Measurements from ENCODE around the gene CNKSR2. TPM values are rescaled to one million over a fixed set of nuclear protein-coding genes. Genes with fewer than 3 reads are reported as not detected.

CNKSR2 gene
- total and polyA plus RNA-seq, 2 of the 13 experiments (the other 11 are each of a cell fraction or from before 2014, with no cell fraction given) = not detected

DNA sequence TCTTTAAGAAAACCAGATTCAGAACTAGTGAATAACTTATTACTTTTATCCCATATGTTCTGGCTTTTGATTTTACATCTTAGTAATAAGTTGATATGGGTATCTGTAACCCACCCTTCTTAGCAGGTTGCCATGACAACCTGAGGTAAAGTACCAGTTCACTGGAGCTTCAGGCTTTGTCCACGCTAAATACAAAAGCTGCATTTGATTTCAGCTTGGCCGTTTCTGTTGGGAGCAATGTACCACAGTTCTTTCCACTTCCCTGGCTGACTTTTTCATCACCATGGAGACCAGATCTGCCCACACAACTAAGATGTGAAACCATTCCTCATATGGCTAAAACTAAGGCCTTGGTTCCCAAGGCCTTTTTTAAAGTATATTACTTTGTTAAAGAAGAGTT, 257.8 kb downstream of the CNKSR2 start:
- no TSS peak for BruUV-seq (replicated peaks)
- no peak overlapping the region for H2AFZ ChIP-seq (ENCODE audit: low read length)
- H3K4me1 ChIP-seq (ENCODE audit: insufficient read depth, low read length) = no peaks in the 10 kb centered on the region
- no peak overlapping the region for H3K4me3 ChIP-seq (replicated peaks in 1 of 3; ENCODE audit: insufficient read depth in 1 of 3, low read depth in 2 of 3, low read length in 3 of 3)
- in situ Hi-C loops (cut with HindIII; ENCODE audit: extremely low pct_ligation_motif_present, low pct_unique_long_range_greater_than_20kb) (no loop called here), intact Hi-C loops (cut with micrococcal nuclease; ENCODE audit: unreplicated experiment) (no loop called here)
- TF ChIP-seq BCL6 (CRISPR knock-in tag; IDR thresholded peaks at IDR 0.05) (no peak), ZNF580 (CRISPR knock-in tag; IDR thresholded peaks at IDR 0.05; ENCODE audit: borderline replicate concordance, low read depth) (no peak), ZNF17 (CRISPR knock-in tag; IDR thresholded peaks at IDR 0.05) (no peak), TBX3 (IDR thresholded peaks at IDR 0.05; ENCODE audit: borderline replicate concordance) (no peak)
- ChIA-PET CTCF (ENCODE audit: low intra/inter-chr PET ratio, low total read pairs) (no interaction called here), POLR2A (no interaction called here)
- no peaks in the 10 kb centered on the region for H3K27me3 ChIP-seq (ENCODE audit: control insufficient read depth in 1 of 2, insufficient read depth in 2 of 2, low read length in 2 of 2)
- H4K20me1 ChIP-seq (ENCODE audit: insufficient read depth, low read length) = no peaks in the 10 kb centered on the region
- no peak overlapping the region for H3K9ac ChIP-seq (ENCODE audit: insufficient read depth, low read depth, low read length)
- DNase-seq (ENCODE audit: low spot score) (no peak), FAIRE-seq (no peak), ATAC-seq (no peak)
- H3K27ac ChIP-seq (ENCODE audit: extremely low read length, insufficient read depth, low read length) = no peak overlapping the region
- H3K79me2 ChIP-seq (ENCODE audit: insufficient read depth, low read length) = no peaks in the 10 kb centered on the region
- H3K9me3 ChIP-seq (ENCODE audit: low read length) = no peaks in the 10 kb centered on the region
- no peaks in the 10 kb centered on the region for H3K36me3 ChIP-seq (replicated peaks in 1 of 2; ENCODE audit: control insufficient read depth in 1 of 2, insufficient read depth in 2 of 2, low read length in 2 of 2)
- no peak overlapping the region for H3K4me2 ChIP-seq (ENCODE audit: low read depth, low read length)
- 54% methylated on average over 2 of the region's 2 CpGs for WGBS (ENCODE audit: low lambda C conversion rate)

DNA sequence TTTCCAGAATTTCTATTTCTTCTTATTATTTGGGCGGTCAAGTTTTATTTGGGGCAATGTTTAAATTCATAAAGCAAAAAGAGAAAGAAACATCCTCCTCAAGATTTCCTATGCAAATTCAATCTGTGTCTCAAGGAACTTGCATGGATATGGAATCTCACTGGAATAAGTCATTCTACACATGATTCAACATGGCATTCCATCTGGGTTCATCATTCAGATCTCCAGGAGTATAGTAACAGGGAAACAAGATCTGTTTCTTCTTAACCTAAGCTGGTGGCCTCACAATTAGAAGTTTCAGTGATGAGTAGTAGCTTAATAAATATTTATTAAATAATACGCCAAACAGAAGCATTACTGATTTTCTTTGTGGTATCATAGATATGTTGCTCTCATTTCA, 264.1 kb downstream of the CNKSR2 start:
- ChIA-PET CTCF (ENCODE audit: low intra/inter-chr PET ratio, low total read pairs) (no interaction called here), POLR2A (no interaction called here)
- Histone ChIP-seq H3K4me1 (ENCODE audit: insufficient read depth, low read length) (no peaks in the 10 kb centered on the region), H3K4me2 (ENCODE audit: low read depth, low read length) (no peak overlapping the region), H2AFZ (ENCODE audit: low read length) (no peak overlapping the region), H3K36me3 (replicated peaks in 1 of 2; ENCODE audit: control insufficient read depth in 1 of 2, insufficient read depth in 2 of 2, low read length in 2 of 2) (no peaks in the 10 kb centered on the region), H3K4me3 (replicated peaks in 1 of 3; ENCODE audit: insufficient read depth in 1 of 3, low read depth in 2 of 3, low read length in 3 of 3) (no peak overlapping the region), H3K9me3 (ENCODE audit: low read length) (no peaks in the 10 kb centered on the region), H4K20me1 (ENCODE audit: insufficient read depth, low read length) (no peaks in the 10 kb centered on the region), H3K9ac (ENCODE audit: insufficient read depth, low read depth, low read length) (no peak overlapping the region), H3K27ac (ENCODE audit: extremely low read length, insufficient read depth, low read length) (no peak overlapping the region), H3K79me2 (ENCODE audit: insufficient read depth, low read length) (no peaks in the 10 kb centered on the region), H3K27me3 (ENCODE audit: control insufficient read depth in 1 of 2, insufficient read depth in 2 of 2, low read length in 2 of 2) (no peaks in the 10 kb centered on the region)
- 90% methylated on average over 2 of the region's 2 CpGs for WGBS (ENCODE audit: low lambda C conversion rate)
- no TSS peak for BruUV-seq (replicated peaks)
- intact Hi-C loops (cut with micrococcal nuclease; ENCODE audit: unreplicated experiment) (no loop called here), in situ Hi-C loops (cut with HindIII; ENCODE audit: extremely low pct_ligation_motif_present, low pct_unique_long_range_greater_than_20kb) (no loop called here)
- ATAC-seq = no peak
- FAIRE-seq = no peak
- no peak for DNase-seq (ENCODE audit: low spot score)
- no peak for TF ChIP-seq SAFB2 (CRISPR knock-in tag; IDR thresholded peaks at IDR 0.05; ENCODE audit: borderline replicate concordance, low read depth)
- TF ChIP-seq ZNF75D (CRISPR knock-in tag; IDR thresholded peaks at IDR 0.05; ENCODE audit: borderline replicate concordance) = no peak
- TF ChIP-seq, protein P1, sequence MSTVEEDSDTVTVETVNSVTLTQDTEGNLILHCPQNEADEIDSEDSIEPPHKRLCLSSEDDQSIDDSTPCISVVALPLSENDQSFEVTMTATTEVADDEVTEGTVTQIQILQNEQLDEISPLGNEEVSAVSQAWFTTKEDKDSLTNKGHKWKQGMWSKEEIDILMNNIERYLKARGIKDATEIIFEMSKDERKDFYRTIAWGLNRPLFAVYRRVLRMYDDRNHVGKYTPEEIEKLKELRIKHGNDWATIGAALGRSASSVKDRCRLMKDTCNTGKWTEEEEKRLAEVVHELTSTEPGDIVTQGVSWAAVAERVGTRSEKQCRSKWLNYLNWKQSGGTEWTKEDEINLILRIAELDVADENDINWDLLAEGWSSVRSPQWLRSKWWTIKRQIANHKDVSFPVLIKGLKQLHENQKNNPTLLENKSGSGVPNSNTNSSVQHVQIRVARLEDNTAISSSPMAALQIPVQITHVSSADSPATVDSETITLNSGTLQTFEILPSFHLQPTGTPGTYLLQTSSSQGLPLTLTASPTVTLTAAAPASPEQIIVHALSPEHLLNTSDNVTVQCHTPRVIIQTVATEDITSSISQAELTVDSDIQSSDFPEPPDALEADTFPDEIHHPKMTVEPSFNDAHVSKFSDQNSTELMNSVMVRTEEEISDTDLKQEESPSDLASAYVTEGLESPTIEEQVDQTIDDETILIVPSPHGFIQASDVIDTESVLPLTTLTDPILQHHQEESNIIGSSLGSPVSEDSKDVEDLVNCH (CRISPR knock-in tag; IDR thresholded peaks at IDR 0.05) = no peak
- TF ChIP-seq FUBP1 (CRISPR knock-in tag; IDR thresholded peaks at IDR 0.05; ENCODE audit: borderline replicate concordance) = no peak
- TF ChIP-seq ZFP1 (CRISPR knock-in tag; IDR thresholded peaks at IDR 0.05) = no peak
- TF ChIP-seq, protein P2, sequence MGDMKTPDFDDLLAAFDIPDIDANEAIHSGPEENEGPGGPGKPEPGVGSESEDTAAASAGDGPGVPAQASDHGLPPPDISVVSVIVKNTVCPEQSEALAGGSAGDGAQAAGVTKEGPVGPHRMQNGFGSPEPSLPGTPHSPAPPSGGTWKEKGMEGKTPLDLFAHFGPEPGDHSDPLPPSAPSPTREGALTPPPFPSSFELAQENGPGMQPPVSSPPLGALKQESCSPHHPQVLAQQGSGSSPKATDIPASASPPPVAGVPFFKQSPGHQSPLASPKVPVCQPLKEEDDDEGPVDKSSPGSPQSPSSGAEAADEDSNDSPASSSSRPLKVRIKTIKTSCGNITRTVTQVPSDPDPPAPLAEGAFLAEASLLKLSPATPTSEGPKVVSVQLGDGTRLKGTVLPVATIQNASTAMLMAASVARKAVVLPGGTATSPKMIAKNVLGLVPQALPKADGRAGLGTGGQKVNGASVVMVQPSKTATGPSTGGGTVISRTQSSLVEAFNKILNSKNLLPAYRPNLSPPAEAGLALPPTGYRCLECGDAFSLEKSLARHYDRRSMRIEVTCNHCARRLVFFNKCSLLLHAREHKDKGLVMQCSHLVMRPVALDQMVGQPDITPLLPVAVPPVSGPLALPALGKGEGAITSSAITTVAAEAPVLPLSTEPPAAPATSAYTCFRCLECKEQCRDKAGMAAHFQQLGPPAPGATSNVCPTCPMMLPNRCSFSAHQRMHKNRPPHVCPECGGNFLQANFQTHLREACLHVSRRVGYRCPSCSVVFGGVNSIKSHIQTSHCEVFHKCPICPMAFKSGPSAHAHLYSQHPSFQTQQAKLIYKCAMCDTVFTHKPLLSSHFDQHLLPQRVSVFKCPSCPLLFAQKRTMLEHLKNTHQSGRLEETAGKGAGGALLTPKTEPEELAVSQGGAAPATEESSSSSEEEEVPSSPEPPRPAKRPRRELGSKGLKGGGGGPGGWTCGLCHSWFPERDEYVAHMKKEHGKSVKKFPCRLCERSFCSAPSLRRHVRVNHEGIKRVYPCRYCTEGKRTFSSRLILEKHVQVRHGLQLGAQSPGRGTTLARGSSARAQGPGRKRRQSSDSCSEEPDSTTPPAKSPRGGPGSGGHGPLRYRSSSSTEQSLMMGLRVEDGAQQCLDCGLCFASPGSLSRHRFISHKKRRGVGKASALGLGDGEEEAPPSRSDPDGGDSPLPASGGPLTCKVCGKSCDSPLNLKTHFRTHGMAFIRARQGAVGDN (CRISPR knock-in tag; IDR thresholded peaks at IDR 0.05) = no peak
- no peak for TF ChIP-seq SSRP1 (CRISPR knock-in tag; IDR thresholded peaks at IDR 0.05)

Data from HepG2 (cell line).